Measurements from ENCODE around the gene TERF2IP.

TERF2IP gene

GRCh38 chr16:75647492-75648264 lies at the start of gene TERF2IP, which contains the start of gene KARS1:
TSS of gene TERF2IP (plus strand) at chr16:75647773. CDS start at chr16:75647883, 110 bp downstream.
TSS of gene KARS1 (minus strand) at chr16:75647665. CDS start at chr16:75647639, 26 bp downstream.
- Histone ChIP-seq H3K4me1 (ENCODE audit: control insufficient read depth, insufficient read depth, low read length) (peaks cover 15% of the 10 kb centered on the region), H3K4me3 (ENCODE audit: low read length) (peak within 1 kb of the TSS; percentile 94), H3K36me3 (ENCODE audit: control insufficient read depth, insufficient read depth, low read length) (peaks cover 4% of the 10 kb centered on the region), H3K27ac (ENCODE audit: low read depth, low read length) (peak within 1 kb of the TSS; percentile 96), H3K27me3 (ENCODE audit: control insufficient read depth, insufficient read depth, low read length) (no peaks in the 10 kb centered on the region), H3K9ac (ENCODE audit: low read length) (peak within 1 kb of the TSS; percentile 98)

- Histone ChIP-seq H3K36me3 (ENCODE audit: control insufficient read depth, insufficient read depth, low read length) (peaks cover 20% of the 10 kb centered on the region), H3K27me3 (ENCODE audit: control insufficient read depth, insufficient read depth, low read length) (no peaks in the 10 kb centered on the region), H3K4me1 (ENCODE audit: control insufficient read depth, insufficient read depth, low read length) (peaks cover 4% of the 10 kb centered on the region), H3K4me3 (ENCODE audit: low read length) (no peak overlapping the region), H3K27ac (ENCODE audit: low read depth, low read length) (peak overlapping the region; percentile 70), H3K9ac (ENCODE audit: low read length) (no peak overlapping the region)
Measured at GRCh38 chr16:75599452-75600277, 47.9 kb upstream of the TERF2IP start.

- Histone ChIP-seq H3K27me3 (ENCODE audit: control insufficient read depth, insufficient read depth, low read length) (no peaks in the 10 kb centered on the region), H3K9ac (ENCODE audit: low read length) (no peak overlapping the region), H3K4me3 (ENCODE audit: low read length) (no peak overlapping the region), H3K36me3 (ENCODE audit: control insufficient read depth, insufficient read depth, low read length) (peaks cover 25% of the 10 kb centered on the region), H3K27ac (ENCODE audit: low read depth, low read length) (no peak overlapping the region), H3K4me1 (ENCODE audit: control insufficient read depth, insufficient read depth, low read length) (peaks cover 4% of the 10 kb centered on the region)
Measured at GRCh38 chr16:75603241-75603640, 44.3 kb upstream of the TERF2IP start.

- Histone ChIP-seq H3K27me3 (ENCODE audit: control insufficient read depth, insufficient read depth, low read length) (no peaks in the 10 kb centered on the region), H3K27ac (ENCODE audit: low read depth, low read length) (no peak overlapping the region), H3K4me1 (ENCODE audit: control insufficient read depth, insufficient read depth, low read length) (no peaks in the 10 kb centered on the region), H3K9ac (ENCODE audit: low read length) (no peak overlapping the region), H3K36me3 (ENCODE audit: control insufficient read depth, insufficient read depth, low read length) (peaks cover 34% of the 10 kb centered on the region), H3K4me3 (ENCODE audit: low read length) (no peak overlapping the region)
Measured at GRCh38 chr16:75606507-75606906, 41.1 kb upstream of the TERF2IP start.

GRCh38 chr16:75614066-75614897 lies 33.3 kb upstream of the TERF2IP start:
- H3K4me1 ChIP-seq (ENCODE audit: control insufficient read depth, insufficient read depth, low read length): no peaks in the 10 kb centered on the region
- no peaks in the 10 kb centered on the region for H3K27me3 ChIP-seq (ENCODE audit: control insufficient read depth, insufficient read depth, low read length)
- H3K4me3 ChIP-seq (ENCODE audit: low read length): no peak overlapping the region
- H3K9ac ChIP-seq (ENCODE audit: low read length): no peak overlapping the region
- no peak overlapping the region for H3K27ac ChIP-seq (ENCODE audit: low read depth, low read length)
- peaks cover 22% of the 10 kb centered on the region for H3K36me3 ChIP-seq (ENCODE audit: control insufficient read depth, insufficient read depth, low read length)

GRCh38 chr16:75615619-75616018 lies 32.0 kb upstream of the TERF2IP start:
- Histone ChIP-seq H3K4me1 (ENCODE audit: control insufficient read depth, insufficient read depth, low read length) (no peaks in the 10 kb centered on the region), H3K27me3 (ENCODE audit: control insufficient read depth, insufficient read depth, low read length) (no peaks in the 10 kb centered on the region), H3K4me3 (ENCODE audit: low read length) (no peak overlapping the region), H3K36me3 (ENCODE audit: control insufficient read depth, insufficient read depth, low read length) (peaks cover 21% of the 10 kb centered on the region), H3K9ac (ENCODE audit: low read length) (no peak overlapping the region), H3K27ac (ENCODE audit: low read depth, low read length) (no peak overlapping the region)

GRCh38 chr16:75616521-75617010 lies 31.0 kb upstream of the TERF2IP start:
- Histone ChIP-seq H3K36me3 (ENCODE audit: control insufficient read depth, insufficient read depth, low read length) (peaks cover 21% of the 10 kb centered on the region), H3K4me1 (ENCODE audit: control insufficient read depth, insufficient read depth, low read length) (peaks cover under 1% of the 10 kb centered on the region), H3K27me3 (ENCODE audit: control insufficient read depth, insufficient read depth, low read length) (no peaks in the 10 kb centered on the region), H3K4me3 (ENCODE audit: low read length) (no peak overlapping the region), H3K9ac (ENCODE audit: low read length) (no peak overlapping the region), H3K27ac (ENCODE audit: low read depth, low read length) (no peak overlapping the region)

GRCh38 chr16:75617121-75617520 lies 30.5 kb upstream of the TERF2IP start:
- Histone ChIP-seq H3K4me3 (ENCODE audit: low read length) (no peak overlapping the region), H3K9ac (ENCODE audit: low read length) (no peak overlapping the region), H3K27ac (ENCODE audit: low read depth, low read length) (no peak overlapping the region), H3K36me3 (ENCODE audit: control insufficient read depth, insufficient read depth, low read length) (peaks cover 19% of the 10 kb centered on the region), H3K27me3 (ENCODE audit: control insufficient read depth, insufficient read depth, low read length) (no peaks in the 10 kb centered on the region), H3K4me1 (ENCODE audit: control insufficient read depth, insufficient read depth, low read length) (peaks cover 6% of the 10 kb centered on the region)

GRCh38 chr16:75618780-75619179 lies 28.8 kb upstream of the TERF2IP start:
- Histone ChIP-seq H3K36me3 (ENCODE audit: control insufficient read depth, insufficient read depth, low read length) (peaks cover 17% of the 10 kb centered on the region), H3K27me3 (ENCODE audit: control insufficient read depth, insufficient read depth, low read length) (no peaks in the 10 kb centered on the region), H3K4me1 (ENCODE audit: control insufficient read depth, insufficient read depth, low read length) (peaks cover 11% of the 10 kb centered on the region), H3K4me3 (ENCODE audit: low read length) (no peak overlapping the region), H3K9ac (ENCODE audit: low read length) (no peak overlapping the region), H3K27ac (ENCODE audit: low read depth, low read length) (no peak overlapping the region)

GRCh38 chr16:75620326-75621169 lies 27.0 kb upstream of the TERF2IP start:
- peaks cover 11% of the 10 kb centered on the region for H3K4me1 ChIP-seq (ENCODE audit: control insufficient read depth, insufficient read depth, low read length)
- H3K4me3 ChIP-seq (ENCODE audit: low read length): no peak overlapping the region
- no peak overlapping the region for H3K9ac ChIP-seq (ENCODE audit: low read length)

GRCh38 chr16:75621170-75621477 lies 26.4 kb upstream of the TERF2IP start:
- Histone ChIP-seq H3K9ac (ENCODE audit: low read length) (no peak overlapping the region), H3K27me3 (ENCODE audit: control insufficient read depth, insufficient read depth, low read length) (no peaks in the 10 kb centered on the region), H3K4me3 (ENCODE audit: low read length) (no peak overlapping the region), H3K4me1 (ENCODE audit: control insufficient read depth, insufficient read depth, low read length) (peaks cover 11% of the 10 kb centered on the region), H3K36me3 (ENCODE audit: control insufficient read depth, insufficient read depth, low read length) (peaks cover 24% of the 10 kb centered on the region), H3K27ac (ENCODE audit: low read depth, low read length) (no peak overlapping the region)

More at GRCh38 chr16:75620326-75621169, 27.0 kb upstream of the TERF2IP start:
- Histone ChIP-seq H3K27me3 (ENCODE audit: control insufficient read depth, insufficient read depth, low read length) (no peaks in the 10 kb centered on the region), H3K27ac (ENCODE audit: low read depth, low read length) (no peak overlapping the region), H3K36me3 (ENCODE audit: control insufficient read depth, insufficient read depth, low read length) (peaks cover 18% of the 10 kb centered on the region)
